BJ (cell line): ENCODE measurements around the gene MPZL2. TPM values are rescaled to one million over a fixed set of nuclear protein-coding genes. Genes with fewer than 3 reads are reported as not detected.

ENCODE experiments used
- CTCF ChIA-PET: fragments of 350-600 bp; formaldehyde crosslinking; extraction: SDS; loops from one replicate; lab custom pipeline; 2021; ENCODE audit warnings: antibody characterized with exemption, inconsistent platforms; lab: Yijun Ruan, JAX
- POLR2A ChIA-PET: fragments of 300-600 bp; sonication (Branson Sonifier 250); formaldehyde crosslinking; extraction: SDS; loops from one replicate; lab custom pipeline; 2021; ENCODE audit warnings: antibody characterized with exemption; lab: Charles Lee
- DNase-seq: peaks from one replicate; pipeline ENCODE4 v3.0.0-alpha.2; 2011; ENCODE audit warnings: low read depth
- H3K27me3 ChIP-seq: 2 replicates; pipeline ENCODE4 v1.6.0; 2011; ENCODE audit warnings: low read length; ENCODE audit not compliant: control insufficient read depth, insufficient read depth
- H3K36me3 ChIP-seq: 2 replicates; pipeline ENCODE4 v1.5.1; 2011; ENCODE audit warnings: low read length; ENCODE audit not compliant: control insufficient read depth, insufficient read depth
- H3K4me3 ChIP-seq: 2 replicates; pipeline ENCODE4 v1.5.1; 2011; ENCODE audit warnings: low read depth, mild to moderate bottlenecking, control low read depth, low read length
- polyA plus RNA-seq: library from polyadenylated mRNA; depleted of rRNA; stranded (reverse); fragments of >200 nt; gene quantifications from 2 replicates; pipeline ENCODE4 v1.2.3, GENCODE V29; 2011
- TF ChIP-seq, protein P1 (sequence below): IDR thresholded peaks from 2 replicates; pipeline ENCODE4 v1.5.1; 2011; ENCODE audit warnings: low read depth, mild to moderate bottlenecking, control low read depth, inconsistent platforms, low read length, moderate library complexity; ENCODE audit not compliant: insufficient read depth

The MPZL2 gene
- polyA plus RNA-seq, 1 experiment: not detected

DNA sequence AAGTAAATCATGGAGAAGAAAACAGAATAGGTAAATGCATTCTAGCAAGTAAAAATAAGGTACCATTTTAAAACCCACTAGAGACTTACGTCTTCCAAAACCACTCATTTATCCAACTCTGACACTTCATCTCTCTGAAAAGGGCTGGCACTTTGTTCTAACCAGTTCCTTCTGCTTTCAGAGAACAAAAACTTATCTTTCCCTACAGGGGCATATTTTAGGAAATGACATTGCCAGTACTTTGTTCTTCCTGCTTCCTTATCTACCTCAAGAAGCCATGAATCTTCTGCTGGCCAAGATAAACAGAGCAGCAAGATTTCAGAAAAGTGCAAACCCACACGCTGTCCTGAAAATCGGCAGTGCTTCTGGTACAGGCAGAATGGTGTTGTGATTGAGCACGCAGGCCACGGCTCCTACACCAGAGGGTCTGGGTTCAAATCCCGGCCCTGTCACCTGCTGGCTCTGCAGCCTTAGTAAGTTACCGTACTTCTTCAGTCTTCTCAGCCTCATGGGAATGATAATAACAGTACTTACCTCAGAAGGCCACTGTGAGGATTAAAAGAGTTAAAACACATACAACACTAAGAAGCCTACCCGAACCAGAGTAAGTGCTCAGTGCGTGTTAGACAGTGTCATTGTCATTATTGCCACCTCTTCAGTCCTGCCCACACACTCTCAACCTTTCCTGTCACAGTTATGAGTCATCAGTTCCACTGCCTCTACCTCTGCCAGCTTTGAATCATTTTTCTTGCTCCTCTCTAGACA lies 22.9 kb downstream of the MPZL2 start:
- DNase-seq: no peak
- POLR2A ChIA-PET: no interaction called here
- Histone ChIP-seq H3K27me3 (peaks cover 8% of the 10 kb centered on the region), H3K36me3 (no peaks in the 10 kb centered on the region), H3K4me3 (no peak overlapping the region)
- CTCF ChIA-PET: no interaction called here
- TF ChIP-seq, protein P1, sequence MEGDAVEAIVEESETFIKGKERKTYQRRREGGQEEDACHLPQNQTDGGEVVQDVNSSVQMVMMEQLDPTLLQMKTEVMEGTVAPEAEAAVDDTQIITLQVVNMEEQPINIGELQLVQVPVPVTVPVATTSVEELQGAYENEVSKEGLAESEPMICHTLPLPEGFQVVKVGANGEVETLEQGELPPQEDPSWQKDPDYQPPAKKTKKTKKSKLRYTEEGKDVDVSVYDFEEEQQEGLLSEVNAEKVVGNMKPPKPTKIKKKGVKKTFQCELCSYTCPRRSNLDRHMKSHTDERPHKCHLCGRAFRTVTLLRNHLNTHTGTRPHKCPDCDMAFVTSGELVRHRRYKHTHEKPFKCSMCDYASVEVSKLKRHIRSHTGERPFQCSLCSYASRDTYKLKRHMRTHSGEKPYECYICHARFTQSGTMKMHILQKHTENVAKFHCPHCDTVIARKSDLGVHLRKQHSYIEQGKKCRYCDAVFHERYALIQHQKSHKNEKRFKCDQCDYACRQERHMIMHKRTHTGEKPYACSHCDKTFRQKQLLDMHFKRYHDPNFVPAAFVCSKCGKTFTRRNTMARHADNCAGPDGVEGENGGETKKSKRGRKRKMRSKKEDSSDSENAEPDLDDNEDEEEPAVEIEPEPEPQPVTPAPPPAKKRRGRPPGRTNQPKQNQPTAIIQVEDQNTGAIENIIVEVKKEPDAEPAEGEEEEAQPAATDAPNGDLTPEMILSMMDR: no peak

DNA sequence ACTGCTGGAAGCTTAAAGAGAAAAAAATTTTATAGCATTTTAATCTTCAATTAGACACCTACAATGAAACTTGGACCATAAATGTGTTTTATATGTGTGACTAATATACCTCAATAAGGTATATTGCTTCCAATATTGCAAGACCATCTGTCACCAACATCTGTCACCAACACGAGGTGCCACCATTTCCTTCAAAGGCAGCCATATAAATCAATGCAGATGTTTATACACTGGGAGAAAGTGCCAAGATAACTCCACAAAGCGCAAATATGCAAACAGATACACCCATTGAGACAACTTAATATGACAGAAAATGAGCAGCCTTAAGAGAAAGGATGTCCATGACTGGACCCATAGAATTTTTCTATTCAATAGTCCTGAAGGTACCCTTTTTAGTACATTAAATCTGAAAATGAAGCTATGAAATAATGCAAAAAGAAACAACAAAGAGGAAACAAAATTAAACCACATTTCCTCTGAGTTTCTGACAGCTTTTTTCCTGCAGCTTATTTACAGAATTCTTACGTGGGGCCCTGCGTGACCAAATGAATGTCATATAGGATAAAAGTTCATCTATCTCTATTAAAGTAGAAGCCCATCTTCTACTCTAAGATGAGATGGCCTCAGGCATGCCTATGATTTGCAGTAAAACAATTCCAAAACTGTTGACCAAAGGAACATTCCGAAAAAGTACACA lies 24.4 kb downstream of the MPZL2 start:
- POLR2A ChIA-PET: no interaction called here
- CTCF ChIA-PET: interaction anchor here (1.0 kb wide), 1 partner anchor 68 kb away, joined by 3 read pairs; no protein-coding TSS in a partner anchor
- TF ChIP-seq, protein P1: no peak

DNA sequence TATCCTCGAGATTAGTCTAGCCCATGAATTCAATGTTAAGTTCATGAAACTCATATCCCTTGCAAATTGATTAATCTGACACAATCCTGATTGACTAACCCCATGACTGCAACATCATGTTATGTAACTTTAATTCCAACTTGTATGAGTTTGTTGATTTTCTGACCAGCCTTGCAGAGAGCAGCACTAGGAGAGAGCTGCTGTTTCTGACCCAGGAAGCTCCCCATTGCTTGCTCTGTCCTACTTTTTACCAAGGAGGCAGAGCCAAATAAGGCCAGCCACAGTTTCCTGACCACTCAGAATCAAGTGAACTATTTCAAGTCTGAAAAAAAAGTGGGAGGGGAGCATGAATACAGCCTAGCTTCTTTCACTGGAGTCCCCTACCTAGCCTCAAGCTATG lies 25.2 kb downstream of the MPZL2 start:
- H3K4me3 ChIP-seq: no peak overlapping the region
- ChIA-PET CTCF (interaction anchor here (1.0 kb wide), 1 partner anchor 67 kb away, joined by 3 read pairs; no protein-coding TSS in a partner anchor), POLR2A (no interaction called here)
- TF ChIP-seq, protein P1: no peak
- DNase-seq: no peak
- H3K36me3 ChIP-seq: no peaks in the 10 kb centered on the region
- peaks cover 8% of the 10 kb centered on the region for H3K27me3 ChIP-seq

More for the DNA sequence above, 24.4 kb downstream of the MPZL2 start:
- Histone ChIP-seq H3K4me3 (no peak overlapping the region), H3K36me3 (no peaks in the 10 kb centered on the region), H3K27me3 (peaks cover 8% of the 10 kb centered on the region)
- DNase-seq: no peak

DNA sequence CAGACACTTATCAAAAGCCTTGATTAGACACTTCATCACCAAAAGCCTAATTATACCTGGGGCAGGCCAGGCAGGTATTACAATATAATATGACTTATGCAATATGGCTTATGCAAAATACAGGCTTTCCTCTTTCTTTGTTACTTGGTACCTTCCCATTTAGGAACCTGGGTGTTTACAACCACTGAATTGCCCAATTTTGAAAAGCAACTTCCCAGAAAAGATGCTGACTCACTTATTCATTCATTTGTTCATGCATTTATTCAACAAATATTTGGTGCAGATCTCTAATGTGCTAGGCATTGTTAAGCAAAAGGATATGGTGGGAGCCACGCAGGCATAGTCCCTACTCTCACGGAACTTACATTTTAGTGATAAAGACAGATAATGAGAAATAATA lies 25.7 kb downstream of the MPZL2 start:
- no peak for DNase-seq
- peaks cover 8% of the 10 kb centered on the region for H3K27me3 ChIP-seq
- no peak overlapping the region for H3K4me3 ChIP-seq
- no peaks in the 10 kb centered on the region for H3K36me3 ChIP-seq
- ChIA-PET CTCF (no interaction called here), POLR2A (no interaction called here)
- TF ChIP-seq, protein P1: no peak

DNA sequence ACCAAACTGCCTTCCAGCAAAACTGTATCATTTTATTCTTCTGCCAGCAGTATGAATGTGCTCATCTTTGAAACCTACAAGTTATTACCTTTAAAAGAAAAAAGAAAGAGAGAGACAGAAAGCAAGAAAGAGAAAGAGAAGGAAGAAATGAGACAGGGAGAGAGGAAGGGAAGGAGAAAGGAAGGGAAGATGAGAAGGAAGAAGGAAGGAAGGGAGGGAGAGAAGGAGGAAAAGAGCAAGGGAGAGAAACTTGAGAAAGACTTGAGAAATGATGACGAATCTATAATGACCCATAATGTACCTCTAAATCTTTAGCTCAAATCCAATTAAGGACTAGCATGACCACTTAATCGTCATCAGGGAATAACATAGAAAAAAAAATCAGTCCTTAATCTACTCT lies 27.9 kb downstream of the MPZL2 start:
- Histone ChIP-seq H3K27me3 (peaks cover 2% of the 10 kb centered on the region; the same call in 1 of the 2 replicates), H3K4me3 (no peak overlapping the region), H3K36me3 (no peaks in the 10 kb centered on the region)
- ChIA-PET CTCF (no interaction called here), POLR2A (no interaction called here)
- TF ChIP-seq, protein P1: no peak
- no peak for DNase-seq
